Urothelium cell line (cell line): ENCODE results near the gene KRT37.
A peak's percentile ranks its signal among the peaks of the same experiment; 100 is the strongest.

Source experiments
- DNase-seq: peaks from one replicate; pipeline ENCODE4 v3.0.0; 2011; ENCODE audit warnings: low spot score, mixed read lengths
- FAIRE-seq: peaks from 2 replicates; lab custom pipeline; 2011; peaks lifted over from hg19 to GRCh38; lab: Jason Lieb, UNC

Gene KRT37

GRCh38 chr17:41424111-41424635 is at the start of gene KRT37:
TSS of gene KRT37 (minus strand) at chr17:41424585. CDS start at chr17:41424523, 62 bp downstream.
- DNase-seq (no peak), FAIRE-seq (no peak)

- DNase-seq (no peak), FAIRE-seq (no peak)
Measured at GRCh38 chr17:41468346-41468745, 44.0 kb upstream of the KRT37 start.

- no peak for FAIRE-seq
- DNase-seq = no peak
Measured at GRCh38 chr17:41467561-41467960, 43.2 kb upstream of the KRT37 start.

- FAIRE-seq (no peak), DNase-seq (no peak)
Measured at GRCh38 chr17:41466988-41467387, 42.6 kb upstream of the KRT37 start, which contains the start of gene KRT32. TSS of gene KRT32 (minus strand) at chr17:41467386. CDS start at chr17:41467325, 61 bp downstream.

GRCh38 chr17:41464682-41465081 is 40.3 kb upstream of the KRT37 start:
- FAIRE-seq = no peak
- peak; percentile 78 for DNase-seq

- DNase-seq = no peak
- FAIRE-seq = no peak
Measured at GRCh38 chr17:41464173-41464572, 39.8 kb upstream of the KRT37 start.

- DNase-seq = no peak
- no peak for FAIRE-seq
Measured at GRCh38 chr17:41463746-41464145, 39.4 kb upstream of the KRT37 start.

GRCh38 chr17:41462705-41463104 is 38.3 kb upstream of the KRT37 start:
- FAIRE-seq (no peak), DNase-seq (no peak)

GRCh38 chr17:41457676-41458075 is 33.3 kb upstream of the KRT37 start:
- FAIRE-seq (no peak), DNase-seq (no peak)

GRCh38 chr17:41456204-41456603 is 31.8 kb upstream of the KRT37 start:
- FAIRE-seq (no peak), DNase-seq (no peak)

GRCh38 chr17:41455236-41455635 is 30.9 kb upstream of the KRT37 start:
- no peak for FAIRE-seq
- no peak for DNase-seq

GRCh38 chr17:41453066-41453465 is 28.7 kb upstream of the KRT37 start:
- no peak for DNase-seq

GRCh38 chr17:41452281-41452680 is 27.9 kb upstream of the KRT37 start:
- FAIRE-seq = no peak
- DNase-seq = no peak

More at GRCh38 chr17:41453066-41453465, 28.7 kb upstream of the KRT37 start:
- no peak for FAIRE-seq

GRCh38 chr17:41451154-41451728 is 26.9 kb upstream of the KRT37 start:
- FAIRE-seq (no peak), DNase-seq (no peak)

- FAIRE-seq (no peak), DNase-seq (no peak)
Measured at GRCh38 chr17:41449008-41449407, 24.6 kb upstream of the KRT37 start.

- FAIRE-seq (no peak), DNase-seq (no peak)
Measured at GRCh38 chr17:41448506-41448905, 24.1 kb upstream of the KRT37 start.

GRCh38 chr17:41446806-41447205 is 22.4 kb upstream of the KRT37 start:
- no peak for FAIRE-seq
- DNase-seq = no peak

GRCh38 chr17:41444640-41445039 is 20.3 kb upstream of the KRT37 start:
- no peak for DNase-seq
- FAIRE-seq = no peak

GRCh38 chr17:41444186-41444585 is 19.8 kb upstream of the KRT37 start:
- no peak for DNase-seq
- no peak for FAIRE-seq

- no peak for DNase-seq
- no peak for FAIRE-seq
Measured at GRCh38 chr17:41442739-41443138, 18.4 kb upstream of the KRT37 start.

- DNase-seq (no peak), FAIRE-seq (no peak)
Measured at GRCh38 chr17:41440531-41441033, 16.2 kb upstream of the KRT37 start, which contains the start of gene KRT38. TSS of gene KRT38 (minus strand) at chr17:41440983. CDS start at chr17:41440921, 62 bp downstream.

GRCh38 chr17:41439375-41439774 is 15.0 kb upstream of the KRT37 start:
- DNase-seq = no peak
- FAIRE-seq = no peak

GRCh38 chr17:41437769-41438168 is 13.4 kb upstream of the KRT37 start:
- no peak for FAIRE-seq
- DNase-seq = no peak
